SK-N-SH treated with all-trans-retinoic acid at 6 μM for 48 hours (cell line): ENCODE data around the gene TXNRD2.

Experiments
- ATAC-seq: fragments of 200-7000 bp; cut with Tn5 transposase; 3 replicates; pipeline ENCODE4 v1.9.1; 2020; ENCODE audit warnings: mild to moderate bottlenecking, moderate library complexity
- ARNTL ChIP-seq: fragments of 450-650 bp; formaldehyde crosslinking; IDR thresholded peaks from 2 replicates; pipeline ENCODE4 v1.5.0; 2020; ENCODE audit warnings: low read depth, mild to moderate bottlenecking, moderate library complexity, borderline replicate concordance
- BACH2 ChIP-seq: fragments of 250-450 bp; sonication (Bioruptor Pico); IDR thresholded peaks from 2 replicates; pipeline ENCODE4 v1.9.0; 2021; ENCODE audit warnings: mild to moderate bottlenecking, borderline replicate concordance
- CREB5 ChIP-seq: fragments of 250-450 bp; sonication (Bioruptor Pico); IDR thresholded peaks from 2 replicates; pipeline ENCODE4 v1.5.1; 2020; ENCODE audit warnings: low read depth, mild to moderate bottlenecking, moderate library complexity
- CSDC2 ChIP-seq: fragments of 250-450 bp; sonication (Bioruptor Pico); IDR thresholded peaks from 2 replicates; pipeline ENCODE4 v1.5.0; 2020; ENCODE audit warnings: mild to moderate bottlenecking, moderate library complexity
- CSRNP3 ChIP-seq: fragments of 250-450 bp; sonication (Bioruptor Pico); IDR thresholded peaks from 2 replicates; pipeline ENCODE4 v1.5.1; 2021; ENCODE audit warnings: mild to moderate bottlenecking, moderate library complexity
- OSR1 ChIP-seq: fragments of 250-450 bp; sonication (Bioruptor Pico); IDR thresholded peaks from 2 replicates; pipeline ENCODE4 v1.8.0; 2022; ENCODE audit warnings: moderate library complexity, mild to moderate bottlenecking, inconsistent platforms
- PATZ1 ChIP-seq: fragments of 250-450 bp; sonication (Bioruptor Pico); IDR thresholded peaks from 2 replicates; pipeline ENCODE4 v1.8.0; 2020; ENCODE audit warnings: mild to moderate bottlenecking, moderate library complexity, borderline replicate concordance
- POU6F1 ChIP-seq: fragments of 250-450 bp; sonication (Bioruptor Pico); IDR thresholded peaks from 2 replicates; pipeline ENCODE4 v1.8.0; 2021; ENCODE audit warnings: low read depth, mild to moderate bottlenecking, moderate library complexity, borderline replicate concordance
- PPARA ChIP-seq: fragments of 250-450 bp; sonication (Bioruptor Pico); IDR thresholded peaks from 2 replicates; pipeline ENCODE4 v1.5.0; 2020; ENCODE audit warnings: mild to moderate bottlenecking, borderline replicate concordance
- RARB ChIP-seq: fragments of 250-450 bp; sonication (Bioruptor Pico); IDR thresholded peaks from 2 replicates; pipeline ENCODE4 v1.8.0; 2021; ENCODE audit warnings: mild to moderate bottlenecking, moderate library complexity
- SNAI2 ChIP-seq: fragments of 250-450 bp; sonication (Bioruptor Pico); IDR thresholded peaks from 2 replicates; pipeline ENCODE4 v1.5.0; 2020; ENCODE audit warnings: mild to moderate bottlenecking, moderate library complexity
- TCF4 ChIP-seq: fragments of 250-450 bp; sonication (Bioruptor Pico); IDR thresholded peaks from 2 replicates; pipeline ENCODE4 v1.8.0; 2021; ENCODE audit warnings: mild to moderate bottlenecking, moderate library complexity, borderline replicate concordance
- ZC3H10 ChIP-seq: fragments of 250-450 bp; sonication (Bioruptor Pico); IDR thresholded peaks from 2 replicates; pipeline ENCODE4 v1.5.1; 2021; ENCODE audit warnings: mild to moderate bottlenecking, moderate library complexity
- ZFP3 ChIP-seq: fragments of 250-450 bp; sonication (Bioruptor Pico); IDR thresholded peaks from 2 replicates; pipeline ENCODE4 v1.5.0; 2020; ENCODE audit warnings: mild to moderate bottlenecking, moderate library complexity
- ZNF565 ChIP-seq: fragments of 450-650 bp; formaldehyde crosslinking; conservative IDR thresholded peaks from 2 replicates; pipeline ENCODE4 v1.5.0; 2020; ENCODE audit warnings: low read depth, mild to moderate bottlenecking, moderate library complexity
- ZNF70 ChIP-seq: fragments of 450-650 bp; formaldehyde crosslinking; IDR thresholded peaks from 2 replicates; pipeline ENCODE4 v1.5.0; 2020; ENCODE audit warnings: mild to moderate bottlenecking, moderate library complexity
- ZNF8 ChIP-seq: fragments of 450-650 bp; formaldehyde crosslinking; IDR thresholded peaks from 2 replicates; pipeline ENCODE4 v1.5.0; 2020; ENCODE audit warnings: mild to moderate bottlenecking, moderate library complexity

The TXNRD2 gene

GRCh38 chr22:19893363-19893762, 48.3 kb downstream of the TXNRD2 start (continued):
- TF ChIP-seq PATZ1 (CRISPR knock-in tag): no peak
- no peak for TF ChIP-seq ARNTL (CRISPR knock-in tag)
- no peak for TF ChIP-seq ZNF70 (CRISPR knock-in tag)
- TF ChIP-seq ZNF8 (CRISPR knock-in tag): no peak
- no peak for TF ChIP-seq RARB (CRISPR knock-in tag)
- TF ChIP-seq, all 23 proteins: peak for 0

- ATAC-seq: no peak
- TF ChIP-seq OSR1 (CRISPR knock-in tag) (no peak), PPARA (CRISPR knock-in tag) (no peak), ZC3H10 (CRISPR knock-in tag) (no peak), PATZ1 (CRISPR knock-in tag) (no peak), ARNTL (CRISPR knock-in tag) (no peak), BACH2 (CRISPR knock-in tag) (no peak), ZFP3 (CRISPR knock-in tag) (no peak), RARB (CRISPR knock-in tag) (no peak), CREB5 (CRISPR knock-in tag) (no peak), TCF4 (CRISPR knock-in tag) (no peak), ZNF565 (CRISPR knock-in tag) (no peak), CSRNP3 (CRISPR knock-in tag) (no peak), SNAI2 (CRISPR knock-in tag) (no peak), ZNF8 (CRISPR knock-in tag) (no peak), ZNF70 (CRISPR knock-in tag) (no peak), POU6F1 (CRISPR knock-in tag) (no peak), CSDC2 (CRISPR knock-in tag) (no peak)
Measured at GRCh38 chr22:19892925-19893324, 48.7 kb downstream of the TXNRD2 start.

- peak; percentile 21 for ATAC-seq
- no peak for TF ChIP-seq ZC3H10 (CRISPR knock-in tag)
- TF ChIP-seq ARNTL (CRISPR knock-in tag): no peak
- no peak for TF ChIP-seq SNAI2 (CRISPR knock-in tag)
- TF ChIP-seq CREB5 (CRISPR knock-in tag): no peak
Measured at GRCh38 chr22:19892257-19892879, 49.2 kb downstream of the TXNRD2 start.
